D341Med (cell line): ENCODE measurements around the gene CEACAM1.
"Not testable (repeated sequence)": the region's sequence is repeated elsewhere in the genome, so short reads cannot be mapped to it uniquely, and the experiment has no call there.

Source experiments
- DNase-seq: peaks from one replicate; pipeline ENCODE4 v3.0.0; 2012; ENCODE audit warnings: low spot score

CEACAM1 gene

GRCh38 chr19:42548552-42548951 lies 20.3 kb upstream of the CEACAM1 start:
- DNase-seq, result no peak

DNA sequence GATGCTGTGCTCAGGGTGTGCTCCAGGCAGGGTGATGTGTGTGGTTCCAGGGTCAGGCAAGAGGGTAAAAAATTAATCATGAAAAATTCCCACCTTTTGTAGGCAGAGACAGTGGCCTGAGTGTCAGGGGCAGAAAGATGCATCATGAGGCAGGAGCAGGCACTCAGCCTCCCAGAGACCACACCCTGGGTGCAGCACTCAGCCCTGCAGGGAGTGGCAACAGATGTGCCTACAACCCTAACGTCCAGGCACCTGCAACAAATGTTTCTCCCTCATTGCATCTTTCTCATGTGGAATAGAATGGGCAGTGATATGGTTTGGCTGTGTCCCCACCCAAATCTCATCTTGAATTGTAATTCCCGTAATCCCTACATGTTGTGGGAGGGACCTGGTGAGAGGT lies 19.6 kb upstream of the CEACAM1 start:
- no peak for DNase-seq

GRCh38 chr19:42546831-42547500 lies 18.7 kb upstream of the CEACAM1 start:
- no peak for DNase-seq

DNA sequence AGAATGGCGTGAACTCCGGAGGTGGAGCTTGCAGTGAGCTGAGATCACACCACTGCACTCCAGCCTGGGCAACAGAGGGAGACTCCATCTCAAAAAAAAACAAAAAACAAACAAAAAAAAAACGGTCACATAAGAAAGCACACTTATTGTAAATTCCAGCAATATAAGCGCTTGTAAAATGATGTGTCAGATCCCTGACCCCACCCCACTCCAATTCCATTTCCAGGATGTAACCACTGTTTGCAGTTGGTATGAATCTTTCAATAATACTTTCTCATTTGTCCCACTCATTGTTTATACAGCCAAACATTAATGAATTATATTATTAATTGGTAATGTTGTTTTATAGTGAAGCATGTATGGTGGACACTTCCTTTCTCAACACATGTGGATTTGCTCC lies 15.9 kb upstream of the CEACAM1 start:
- no peak for DNase-seq

DNA sequence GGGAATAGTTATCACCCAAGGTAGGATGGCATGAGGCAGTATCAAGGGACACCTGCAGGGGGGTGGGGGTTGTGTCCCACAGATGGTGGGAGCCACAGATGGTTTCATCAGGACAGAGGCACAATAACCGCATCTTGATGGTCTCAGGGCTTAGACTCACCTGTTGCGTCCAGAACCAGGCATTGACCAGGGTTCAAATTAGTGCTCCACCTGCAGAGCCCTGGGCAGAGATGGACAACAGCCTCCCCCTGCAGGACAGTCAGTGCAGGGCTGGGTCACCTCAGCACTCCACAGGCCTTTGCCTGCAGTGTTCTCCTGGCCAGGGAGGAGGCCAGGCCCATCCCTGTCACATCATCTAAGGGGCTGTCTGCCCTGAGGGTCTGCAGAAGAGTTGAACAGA lies 14.5 kb upstream of the CEACAM1 start:
- no peak for DNase-seq

DNA sequence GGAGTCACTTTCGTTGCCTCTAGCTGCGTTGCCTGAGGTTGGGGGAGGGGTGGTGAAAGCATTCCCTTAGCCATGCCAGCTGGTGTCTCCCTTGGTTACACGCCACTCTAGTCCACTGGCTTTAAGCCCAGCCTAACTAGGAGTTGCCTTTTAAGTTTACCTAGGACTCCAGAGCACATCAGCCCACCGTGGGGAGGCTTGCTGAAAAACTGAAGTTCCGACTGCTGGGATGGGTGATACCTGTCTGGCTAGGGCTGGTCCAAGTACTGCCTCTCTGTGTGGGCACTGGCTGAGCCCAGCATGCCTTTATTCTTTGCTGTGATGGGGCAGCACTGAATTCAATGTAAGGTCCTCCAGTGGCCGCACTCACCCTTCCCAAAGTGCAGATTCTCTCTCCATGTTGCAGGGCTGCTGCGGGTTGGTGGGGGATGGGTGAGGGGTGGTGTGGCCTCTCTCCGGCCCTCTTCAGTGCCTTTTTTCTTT lies 11.8 kb upstream of the CEACAM1 start:
- DNase-seq, result no peak

DNA sequence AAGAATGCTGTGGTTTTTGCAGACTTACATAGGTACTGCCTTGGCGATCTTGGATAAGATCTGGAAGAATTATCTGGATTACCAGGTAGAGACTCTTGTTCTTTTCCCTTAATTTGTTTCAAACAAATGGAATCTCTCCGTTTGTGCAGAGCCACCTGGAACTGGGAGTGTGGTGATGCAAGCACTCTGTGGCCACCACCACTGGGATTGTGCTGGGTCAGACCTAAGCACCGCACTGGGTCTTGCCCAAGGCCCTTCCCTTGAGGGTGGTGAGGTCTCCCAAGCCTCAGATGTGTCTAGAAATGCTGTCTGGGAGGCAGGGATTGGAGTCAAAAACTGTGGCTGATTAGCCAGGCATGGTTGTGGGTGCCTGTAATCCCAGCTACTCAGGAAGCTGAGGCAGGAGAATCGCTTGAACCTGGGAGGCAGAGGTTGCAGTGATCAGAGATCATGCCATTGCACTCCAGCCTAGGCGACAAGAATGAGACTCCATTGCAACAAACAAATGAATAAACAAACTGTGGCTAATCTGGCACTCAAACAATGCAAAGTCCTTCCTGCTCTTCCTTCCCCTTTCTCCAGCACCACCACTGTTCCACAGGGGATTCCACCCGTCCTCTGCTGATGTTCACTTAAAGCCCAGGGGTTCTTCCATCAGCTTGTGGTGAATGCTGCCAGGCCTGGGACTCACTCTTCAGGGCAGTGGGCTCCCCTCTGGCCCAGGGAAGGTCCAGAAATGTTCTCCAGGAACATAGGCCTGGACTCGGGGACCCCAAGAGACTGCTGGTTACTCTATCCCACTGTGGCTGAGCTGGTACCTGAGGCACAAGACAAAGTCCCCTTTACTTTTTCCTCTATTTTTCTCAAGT lies 10.8 kb upstream of the CEACAM1 start:
- no peak for DNase-seq

DNA sequence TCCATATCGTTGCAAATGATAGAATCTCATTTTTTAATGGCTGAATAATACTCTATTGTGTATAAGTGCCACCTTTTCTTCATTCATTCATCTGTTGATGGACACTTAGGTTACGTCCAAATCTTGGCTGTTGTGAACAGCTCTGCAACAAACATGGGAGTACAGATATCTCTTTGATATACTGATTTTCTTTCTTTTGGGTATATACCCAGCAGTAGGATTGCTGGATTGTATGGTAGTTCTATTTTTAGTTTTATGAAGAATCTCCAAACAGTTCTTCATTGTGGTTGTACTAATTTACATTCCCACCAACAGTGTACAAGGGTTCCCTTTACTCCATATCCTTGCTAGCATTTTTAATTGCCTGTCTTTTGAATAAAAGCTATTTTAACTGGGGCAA lies 7.0 kb upstream of the CEACAM1 start:
- DNase-seq, result not testable (repeated sequence)

DNA sequence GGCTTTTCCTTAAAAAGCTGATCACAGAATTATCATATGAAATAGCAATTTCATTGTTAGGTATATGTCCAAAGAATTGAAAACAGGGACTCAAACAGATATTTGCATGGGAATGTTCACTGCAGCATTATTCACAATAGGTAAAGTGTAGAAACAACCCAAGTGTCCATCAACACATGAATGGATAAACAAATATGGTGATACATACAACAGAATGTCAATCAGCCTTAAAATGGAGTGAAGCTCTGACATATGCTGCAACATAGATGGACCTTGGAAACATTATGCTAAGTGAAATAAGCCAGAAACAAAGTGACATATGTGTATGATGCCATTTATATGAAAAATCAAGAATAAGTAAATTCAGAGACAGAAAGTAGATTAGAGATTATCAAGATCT lies 6.1 kb upstream of the CEACAM1 start:
- no peak for DNase-seq

GRCh38 chr19:42532891-42533290 lies 4.6 kb upstream of the CEACAM1 start:
- no peak for DNase-seq

DNA sequence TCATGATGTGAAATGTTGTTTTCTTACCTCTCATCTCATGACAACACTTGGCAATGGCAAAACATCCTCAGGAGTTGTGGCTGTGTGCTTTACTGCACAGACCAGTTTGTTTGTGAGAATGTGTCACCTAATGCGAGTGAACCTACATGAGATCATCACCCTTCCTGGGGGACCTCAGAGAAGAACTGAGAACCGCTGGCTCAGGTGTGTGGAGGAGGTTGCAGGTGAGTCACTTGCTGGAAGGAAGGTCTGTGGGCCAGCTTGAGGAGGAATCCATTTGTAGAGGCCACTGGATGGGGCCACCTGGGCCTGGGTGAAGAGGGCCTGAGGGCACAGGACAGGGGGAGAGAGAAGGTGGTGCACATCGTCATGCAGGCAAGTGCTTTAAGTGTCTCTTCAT lies 3.0 kb upstream of the CEACAM1 start:
- DNase-seq, result no peak

DNA sequence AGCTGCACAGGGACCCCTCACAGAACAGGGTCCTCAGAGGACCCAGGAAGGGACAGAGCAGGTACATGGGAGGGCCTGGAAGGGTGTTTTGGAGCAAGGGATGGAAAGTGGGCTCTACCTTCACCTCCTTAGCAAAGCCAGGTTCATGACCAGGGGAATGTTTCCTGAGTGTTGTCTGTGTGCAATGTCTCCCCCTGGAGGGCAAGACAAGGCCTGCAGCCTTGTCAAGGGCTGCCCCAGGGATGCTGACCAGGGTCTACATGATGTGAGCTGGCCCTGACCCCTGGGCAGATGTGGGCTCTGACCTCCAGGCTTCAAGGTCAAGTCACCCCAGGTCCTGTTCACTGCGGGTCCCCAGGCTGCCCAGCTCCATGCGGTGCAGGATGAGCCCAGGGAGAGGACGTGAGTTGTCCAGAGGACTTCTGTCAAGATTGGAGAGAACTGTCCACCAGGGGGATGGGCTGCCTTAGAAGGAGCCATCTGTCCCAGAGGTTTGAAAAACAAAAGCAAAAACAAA lies 1.0 kb upstream of the CEACAM1 start:
- peak; percentile 82 for DNase-seq

- no peak for DNase-seq
These were observed 3.3 kb downstream of the CEACAM1 start for GRCh38 chr19:42524943-42525342.

DNA sequence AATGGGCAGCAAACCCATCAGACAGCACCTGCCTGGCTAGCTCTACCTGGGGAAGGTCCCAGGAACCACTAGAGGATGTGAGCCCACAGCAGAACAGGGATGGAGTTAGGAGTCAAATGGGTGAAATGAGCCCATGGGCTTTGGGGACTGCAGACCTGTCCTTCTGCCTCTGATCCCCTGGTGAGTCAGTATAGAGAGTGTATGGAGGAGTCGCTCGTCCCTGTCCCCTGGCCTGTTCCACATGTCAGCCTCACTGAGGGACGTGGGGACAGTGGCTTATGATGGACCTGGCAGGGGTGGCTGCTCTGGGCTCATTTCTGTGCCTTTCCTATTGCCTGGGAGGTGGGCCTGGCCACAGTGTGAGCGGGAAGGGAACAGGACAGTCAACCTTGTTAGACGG lies 4.0 kb downstream of the CEACAM1 start:
- DNase-seq, result no peak

- not testable (repeated sequence) for DNase-seq
These were observed 6.0 kb downstream of the CEACAM1 start for GRCh38 chr19:42522262-42522661.

DNA sequence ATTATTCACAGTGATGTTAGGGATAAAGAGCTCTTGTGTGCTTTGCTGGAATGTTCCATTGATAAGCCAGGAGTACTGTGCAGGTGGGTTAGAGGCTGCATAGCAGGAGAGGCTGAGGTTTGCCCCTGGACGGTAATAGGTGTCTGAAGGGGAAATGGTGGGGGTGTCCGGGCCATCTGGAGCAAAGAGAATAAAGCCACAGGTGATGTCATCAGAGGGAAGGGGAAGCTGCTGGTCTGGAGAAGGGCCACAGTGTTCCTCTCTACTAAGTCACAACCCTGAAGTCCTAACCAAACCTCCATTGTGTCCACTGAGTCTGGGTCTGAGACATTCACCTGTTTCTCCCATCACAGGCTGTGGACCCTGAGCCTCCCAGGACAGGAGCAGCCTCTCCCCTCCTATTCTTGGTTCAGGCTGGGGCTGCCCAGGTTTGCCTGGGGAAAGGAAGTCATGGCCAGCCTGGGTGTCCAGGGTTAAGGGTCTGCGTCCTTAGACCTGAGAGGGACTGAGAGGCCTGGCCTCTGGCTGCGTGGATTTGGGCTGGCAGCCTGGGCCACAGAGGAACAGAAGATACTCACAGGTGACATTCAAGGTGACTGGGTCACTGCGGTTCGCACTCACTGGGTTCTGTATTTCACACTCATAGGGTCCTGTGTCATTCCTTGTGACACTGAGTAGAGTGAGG lies 6.8 kb downstream of the CEACAM1 start:
- no peak for DNase-seq

GRCh38 chr19:42519108-42519507 lies 9.2 kb downstream of the CEACAM1 start:
- no peak for DNase-seq

GRCh38 chr19:42516771-42517170 lies 11.5 kb downstream of the CEACAM1 start:
- DNase-seq, result no peak

- no peak for DNase-seq
These were observed 12.9 kb downstream of the CEACAM1 start for GRCh38 chr19:42515241-42515832.

DNA sequence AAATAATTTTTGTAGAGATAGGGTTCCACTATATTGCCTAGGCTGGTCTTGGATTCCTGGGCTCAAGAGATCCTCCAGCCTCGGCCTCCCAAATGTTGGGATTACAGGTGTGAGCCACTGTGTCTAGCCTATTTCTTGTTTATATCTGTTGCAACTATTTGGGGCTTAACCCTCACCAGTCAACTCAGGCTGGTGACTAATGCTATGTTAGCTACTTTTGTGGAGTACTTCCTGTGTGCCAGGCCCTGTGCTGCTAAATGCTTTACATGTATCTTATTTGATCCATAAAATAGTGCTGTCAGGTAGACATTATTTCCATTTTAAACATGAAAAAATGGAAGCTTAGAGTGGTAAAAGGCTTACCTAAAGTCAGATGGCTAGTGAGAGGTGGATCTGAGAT lies 13.8 kb downstream of the CEACAM1 start:
- DNase-seq, result no peak

GRCh38 chr19:42512743-42513304 lies 15.5 kb downstream of the CEACAM1 start:
- no peak for DNase-seq

- DNase-seq, result no peak
These were observed 16.1 kb downstream of the CEACAM1 start for GRCh38 chr19:42512130-42512636.
